Small intestine (tissue), 7 donors: Measurements from ENCODE around the gene PARP8. TPM values are rescaled to one million over a fixed set of nuclear protein-coding genes. Genes with fewer than 3 reads are reported as not detected.
"Not testable (repeated sequence)": the region's sequence is repeated elsewhere in the genome, so short reads cannot be mapped to it uniquely, and the experiment has no call there.

Experiments used
- DNase-seq, 2 donors: peaks; one replicate each; pipeline versions ENCODE4 v3.0.0 to v3.0.0-alpha.2; 2013
- FAIRE-seq: peaks from 2 replicates; lab custom pipeline; 2012; peaks lifted over from hg19 to GRCh38; lab: Jason Lieb, UNC
- H3K27ac ChIP-seq, 3 donors: one replicate each; pipeline ENCODE4 v1.5.1; 2013; ENCODE audit warnings: low read length in 2 of 3, mild to moderate bottlenecking in 2 of 3, control low read depth in 1 of 3, inconsistent platforms in 1 of 3, low read depth in 1 of 3, moderate library complexity in 1 of 3
- H3K27me3 ChIP-seq, 3 donors: one replicate each; pipeline ENCODE4 v1.6.1; 2013; ENCODE audit warnings: low read length in 3 of 3, inconsistent platforms in 1 of 3; ENCODE audit not compliant: control insufficient read depth in 3 of 3, insufficient read depth in 3 of 3
- H3K36me3 ChIP-seq, 3 donors: one replicate each; pipeline ENCODE4 v1.6.1; 2013; ENCODE audit warnings: low read length in 3 of 3, inconsistent platforms in 1 of 3, low read depth in 1 of 3, mild to moderate bottlenecking in 1 of 3, moderate library complexity in 1 of 3; ENCODE audit not compliant: control insufficient read depth in 3 of 3, insufficient read depth in 2 of 3
- H3K4me1 ChIP-seq, 3 donors: one replicate each; pipeline ENCODE4 v1.6.1; 2013; ENCODE audit warnings: low read length in 2 of 3, inconsistent platforms in 1 of 3, low read depth in 1 of 3, mild to moderate bottlenecking in 1 of 3, moderate library complexity in 1 of 3; ENCODE audit not compliant: control insufficient read depth in 3 of 3, insufficient read depth in 2 of 3
- H3K4me3 ChIP-seq, 3 donors: one replicate each; pipeline ENCODE4 v1.5.1; 2013; ENCODE audit warnings: low read length in 3 of 3, control low read depth in 1 of 3, inconsistent platforms in 1 of 3, low read depth in 1 of 3, mild to moderate bottlenecking in 1 of 3, moderate library complexity in 1 of 3
- H3K9me3 ChIP-seq, 2 donors: one replicate each; pipeline ENCODE4 v1.6.1; 2013; ENCODE audit warnings: low read depth in 1 of 2, low read length in 1 of 2; ENCODE audit not compliant: control insufficient read depth in 2 of 2, insufficient read depth in 1 of 2
- WGBS, 3 donors: extraction: QIAGEN DNeasy Blood & Tissue Kit; methylation state at CpG; one replicate each; pipeline ENCODE4 v1.1.7; 2013; 5-methylcytosine and 5-hydroxymethylcytosine counted together
- polyA plus RNA-seq, 4 donors: library from polyadenylated mRNA; stranded (reverse) in 3 of 4; unstranded in 1 of 4; fragments of 200-250 nt in 3 of 4; fragments of 120-200 nt in 1 of 4; gene quantifications; one replicate each; pipeline versions ENCODE4 v1.2.1 to v1.2.3, GENCODE V29; 2013
- donor health status: healthy with polysubstance abuse.
- donor health status: control.
- donor health status: control.
- donor health status: Bipolar disorder and iron deficiency.
- donor health status: healthy.

The PARP8 gene
- polyA plus RNA-seq, 4 donors = 6.5 to 11.9 (median 9.8) TPM

DNA sequence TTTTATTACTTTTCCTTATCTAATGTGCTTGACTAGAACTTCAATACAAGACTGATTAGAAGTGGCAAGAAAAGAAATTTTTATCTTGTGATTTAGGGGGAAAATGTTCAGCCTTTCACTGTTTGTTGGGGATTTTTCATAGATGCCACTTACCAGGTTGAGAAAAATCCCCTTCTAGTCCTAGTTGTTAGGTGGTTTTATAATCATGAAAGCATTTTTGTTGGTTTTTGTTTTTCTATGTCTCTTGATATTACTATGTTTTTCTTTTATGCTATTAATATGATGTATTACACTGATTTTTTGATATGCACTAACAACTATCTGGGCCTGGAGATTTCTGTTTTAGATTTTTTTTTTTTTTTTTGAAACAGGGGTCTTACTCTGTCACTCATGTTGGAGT lies 134.0 kb downstream of the PARP8 start:
- H3K27me3 ChIP-seq = no peaks in the 10 kb centered on the region
- no peak overlapping the region for H3K4me3 ChIP-seq
- no peaks in the 10 kb centered on the region for H3K4me1 ChIP-seq
- no peak for DNase-seq
- H3K36me3 ChIP-seq = peaks cover 0 to 19% (median 0%) of the 10 kb centered on the region in 3 donors
- FAIRE-seq = no peak
- H3K27ac ChIP-seq = no peak overlapping the region
- peaks cover 0 to 6% of the 10 kb centered on the region in 2 donors for H3K9me3 ChIP-seq

DNA sequence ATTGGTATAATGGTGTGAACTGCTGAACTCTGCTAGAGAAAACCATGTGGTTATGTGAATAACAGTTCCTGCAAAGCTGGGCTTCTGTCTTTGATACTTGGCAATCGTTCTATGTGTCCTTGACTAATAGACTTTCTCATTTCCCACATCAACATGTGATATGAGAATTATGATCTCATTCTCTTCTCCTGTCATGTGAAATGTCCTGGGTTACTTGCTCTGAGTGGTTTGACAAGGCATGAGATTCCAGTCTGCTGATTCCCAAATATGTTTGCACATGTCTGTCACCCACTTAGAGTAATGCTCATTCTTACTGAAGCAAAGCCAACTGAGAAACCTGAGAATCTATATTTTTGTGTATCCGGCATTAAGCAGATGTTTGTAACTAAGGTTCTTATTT lies 141.2 kb downstream of the PARP8 start:
- Histone ChIP-seq H3K27me3 (no peaks in the 10 kb centered on the region), H3K9me3 (peaks cover 0 to 6% of the 10 kb centered on the region in 2 donors), H3K36me3 (peaks cover 0 to 11% (median 0%) of the 10 kb centered on the region in 3 donors), H3K4me1 (no peaks in the 10 kb centered on the region), H3K27ac (no peak overlapping the region), H3K4me3 (no peak overlapping the region)
- WGBS, 3 donors = 69 to 83% (median 78%) methylated on average over 2 of the region's 2 CpGs
- FAIRE-seq = no peak
- no peak for DNase-seq

DNA sequence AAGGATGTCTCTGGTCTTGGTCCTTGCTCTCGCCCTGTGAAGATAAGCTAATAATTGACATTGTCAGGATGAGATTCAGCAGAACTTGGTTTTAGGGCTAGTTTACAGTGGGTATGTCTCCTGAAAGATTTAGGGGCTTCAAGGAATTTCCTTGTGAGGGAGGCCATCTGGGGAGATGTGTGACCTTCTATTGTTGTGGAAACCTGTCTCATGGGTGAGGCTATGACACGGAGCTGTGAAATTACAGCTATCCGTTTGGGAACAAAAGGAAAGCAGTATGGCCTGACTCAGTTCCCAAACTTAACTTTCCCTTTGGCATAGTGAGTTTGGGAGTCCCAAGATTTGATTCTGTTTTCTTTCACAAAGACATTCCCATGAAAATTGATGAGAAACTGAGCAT lies 142.0 kb downstream of the PARP8 start:
- Histone ChIP-seq H3K9me3 (peaks cover 0 to 3% of the 10 kb centered on the region in 2 donors), H3K36me3 (peaks cover 0 to 8% (median 0%) of the 10 kb centered on the region in 3 donors), H3K4me1 (no peaks in the 10 kb centered on the region), H3K4me3 (no peak overlapping the region), H3K27ac (no peak overlapping the region), H3K27me3 (no peaks in the 10 kb centered on the region)
- FAIRE-seq (no peak), DNase-seq (no peak)
- 88 to 97% (median 97%) methylated on average over 3 of the region's 3 CpGs for WGBS, 3 donors

DNA sequence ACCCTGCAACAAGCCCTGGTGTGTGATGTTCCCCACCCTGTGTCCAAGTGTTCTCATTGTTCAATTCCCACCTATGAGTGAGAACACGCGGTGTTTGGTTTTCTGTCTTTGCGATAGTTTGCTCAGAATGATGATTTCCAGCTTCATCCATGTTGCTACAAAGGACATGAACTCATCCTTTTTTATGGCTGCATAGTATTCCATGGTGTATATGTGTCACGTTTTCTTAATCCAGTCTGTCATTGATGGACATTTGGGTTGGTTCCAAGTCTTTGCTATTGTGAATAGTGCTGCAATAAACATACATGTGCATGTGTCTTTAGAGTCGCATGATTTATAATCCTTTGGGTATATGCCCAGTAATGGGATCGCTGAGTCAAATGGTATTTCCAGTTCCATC lies 145.3 kb downstream of the PARP8 start:
- DNase-seq, H3K4me3 ChIP-seq, FAIRE-seq, H3K36me3 ChIP-seq, H3K27ac ChIP-seq, H3K9me3 ChIP-seq, H3K4me1 ChIP-seq, H3K27me3 ChIP-seq: not testable (repeated sequence)
- 82 to 96% (median 96%) methylated on average over 6 of the region's 6 CpGs for WGBS, 3 donors

DNA sequence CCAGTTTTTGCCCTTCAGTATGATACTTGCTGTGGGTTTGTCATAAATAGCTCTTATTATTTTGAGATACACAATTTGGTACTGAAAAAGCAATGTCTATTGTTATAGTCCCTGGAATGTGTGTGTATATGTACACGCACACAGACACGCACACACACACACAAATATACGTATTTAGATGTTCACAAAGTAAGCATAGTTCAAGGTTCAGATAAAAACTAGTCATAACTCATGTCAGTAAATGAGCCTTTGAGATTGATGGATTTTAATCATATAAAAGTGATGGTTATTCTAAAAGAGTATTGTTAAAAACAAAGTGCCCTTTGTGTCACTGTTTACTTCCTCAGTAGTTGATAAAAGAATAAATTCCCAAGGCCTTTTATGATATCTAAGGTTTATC lies 147.3 kb downstream of the PARP8 start:
- WGBS, 3 donors = 80 to 91% (median 89%) methylated on average over 3 of the region's 3 CpGs
- no peak for DNase-seq

DNA sequence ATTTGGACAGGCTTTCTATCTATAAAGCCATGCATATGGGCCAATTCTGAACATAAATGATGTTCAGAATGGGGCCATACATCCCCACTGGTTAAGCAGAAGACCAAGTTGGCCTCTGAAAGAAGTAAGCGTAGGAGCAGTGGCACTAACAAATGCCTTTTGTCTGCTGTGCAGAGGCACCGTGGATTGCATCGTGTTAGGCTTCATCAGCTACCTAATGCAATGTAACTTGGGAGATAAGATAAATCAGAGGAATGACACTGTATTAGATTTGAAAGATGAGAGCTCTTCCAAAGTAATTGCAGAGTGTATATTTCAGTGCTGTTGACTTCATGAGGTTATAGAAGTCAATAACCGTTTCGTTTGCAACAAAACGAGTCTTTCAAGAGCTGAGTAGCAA lies 148.1 kb downstream of the PARP8 start:
- H3K4me3 ChIP-seq = no peak overlapping the region
- no peaks in the 10 kb centered on the region for H3K4me1 ChIP-seq
- peaks cover 0 to 3% of the 10 kb centered on the region in 2 donors for H3K9me3 ChIP-seq
- WGBS, 3 donors = 85 to 90% (median 88%) methylated on average over 6 of the region's 6 CpGs
- FAIRE-seq (no peak), DNase-seq (no peak)
- H3K27ac ChIP-seq = no peak overlapping the region
- H3K36me3 ChIP-seq = peaks cover 0 to 6% (median 0%) of the 10 kb centered on the region in 3 donors
- H3K27me3 ChIP-seq = no peaks in the 10 kb centered on the region

More for the DNA sequence above, 147.3 kb downstream of the PARP8 start:
- Histone ChIP-seq H3K4me3 (no peak overlapping the region), H3K9me3 (peaks cover 0 to 3% of the 10 kb centered on the region in 2 donors), H3K4me1 (no peaks in the 10 kb centered on the region), H3K27ac (no peak overlapping the region), H3K36me3 (peaks cover 0 to 6% (median 0%) of the 10 kb centered on the region in 3 donors), H3K27me3 (no peaks in the 10 kb centered on the region)
- FAIRE-seq = no peak

DNA sequence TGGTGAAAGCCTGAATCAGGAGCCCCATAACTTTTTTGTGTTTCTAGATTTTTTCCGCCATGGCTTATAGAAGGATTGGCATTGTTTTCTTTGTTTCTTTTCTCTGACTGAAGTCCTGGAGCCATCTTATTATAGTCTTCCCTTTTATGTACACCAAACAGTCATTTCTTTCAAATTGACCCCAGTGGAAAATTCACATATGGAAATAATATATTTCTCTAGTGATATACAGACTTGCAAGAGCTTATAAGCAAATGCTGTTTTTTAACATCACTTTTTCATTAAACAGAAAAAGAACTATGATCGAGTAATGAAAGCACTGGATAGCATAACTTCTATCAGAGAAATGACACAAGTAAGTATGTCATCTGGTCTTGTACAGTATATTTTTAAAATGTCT lies 155.6 kb downstream of the PARP8 start:
- Histone ChIP-seq H3K4me3 (no peak overlapping the region), H3K36me3 (peaks cover 0 to 15% (median 0%) of the 10 kb centered on the region in 3 donors), H3K4me1 (no peaks in the 10 kb centered on the region), H3K27me3 (no peaks in the 10 kb centered on the region), H3K9me3 (no peaks in the 10 kb centered on the region), H3K27ac (no peak overlapping the region)
- FAIRE-seq = peak; percentile 57
- no peak for DNase-seq
- WGBS, 3 donors = 96 to 99% (median 97%) methylated on average over 2 of the region's 2 CpGs

DNA sequence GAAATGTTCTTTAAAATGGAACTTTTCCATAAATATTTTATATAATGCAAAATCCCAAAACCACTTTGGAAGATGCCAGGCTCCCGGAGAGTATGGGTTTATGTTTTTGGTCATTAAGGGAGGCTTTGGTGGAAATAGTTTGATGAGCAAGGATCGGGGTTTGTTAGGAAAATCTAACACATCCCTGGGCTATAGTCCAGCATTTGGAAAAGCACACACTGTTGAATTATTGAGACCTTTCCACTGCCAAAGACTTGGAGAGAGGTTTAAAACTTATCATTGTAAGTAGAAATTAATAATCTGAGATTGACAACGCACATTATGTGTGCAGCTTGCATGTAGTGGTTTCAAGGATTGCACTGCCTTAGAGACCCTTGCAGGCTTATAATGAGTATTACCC lies 156.3 kb downstream of the PARP8 start:
- Histone ChIP-seq H3K27ac (no peak overlapping the region), H3K27me3 (no peaks in the 10 kb centered on the region), H3K4me3 (no peak overlapping the region), H3K9me3 (no peaks in the 10 kb centered on the region), H3K4me1 (no peaks in the 10 kb centered on the region), H3K36me3 (peaks cover 0 to 13% (median 0%) of the 10 kb centered on the region in 3 donors)
- no peak for DNase-seq
- FAIRE-seq = no peak
- WGBS, 3 donors = 86 to 97% (median 95%) methylated on average over 3 of the region's 3 CpGs

DNA sequence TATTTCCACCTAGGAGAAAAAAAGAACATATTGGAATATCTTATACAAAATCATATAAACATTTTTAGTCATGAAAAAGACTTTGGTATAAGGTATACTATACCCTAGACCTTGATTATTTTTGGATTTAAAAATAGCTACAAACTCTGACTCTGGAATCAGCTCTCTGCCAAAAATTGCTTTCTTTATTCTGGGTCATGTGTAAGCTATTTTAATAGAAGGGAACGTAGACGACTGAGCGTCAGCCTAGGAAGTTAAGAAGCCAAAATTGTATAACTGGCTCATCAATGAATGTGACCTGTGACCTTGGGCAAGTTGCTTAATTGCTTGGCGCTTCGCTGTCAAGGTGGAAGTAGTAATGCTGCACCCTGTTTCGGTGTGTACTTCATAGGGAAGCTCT lies 157.1 kb downstream of the PARP8 start:
- no peak overlapping the region for H3K4me3 ChIP-seq
- no peak overlapping the region for H3K27ac ChIP-seq
- no peaks in the 10 kb centered on the region for H3K9me3 ChIP-seq
- FAIRE-seq = no peak
- WGBS, 3 donors = 84 to 97% (median 96%) methylated on average over 6 of the region's 6 CpGs
- H3K4me1 ChIP-seq = no peaks in the 10 kb centered on the region
- no peaks in the 10 kb centered on the region for H3K27me3 ChIP-seq
- no peak for DNase-seq
- H3K36me3 ChIP-seq = peaks cover 0 to 17% (median 2%) of the 10 kb centered on the region in 3 donors
